KMS-11 (cell line): ENCODE results near the gene CENATAC.

Experiments used
- H2AFZ ChIP-seq: fragments of 200-600 bp; sonication (generic); 2 replicates; pipeline ENCODE4 v1.6.1; 2016; ENCODE audit warnings: antibody characterized with exemption, mixed run types, low read depth
- H3K27ac ChIP-seq: fragments of 200-600 bp; sonication (generic); 2 replicates; pipeline ENCODE4 v1.6.1; 2016; ENCODE audit warnings: mild to moderate bottlenecking, mixed run types
- H3K27me3 ChIP-seq: fragments of 200-600 bp; sonication (generic); 2 replicates; pipeline ENCODE4 v1.6.1; 2017; ENCODE audit warnings: mild to moderate bottlenecking, low read depth, mixed run types, moderate library complexity; ENCODE audit not compliant: insufficient read depth
- H3K36me3 ChIP-seq: fragments of 200-600 bp; sonication (generic); 2 replicates; pipeline ENCODE4 v1.6.1; 2017; ENCODE audit warnings: mild to moderate bottlenecking, mixed run types; ENCODE audit not compliant: insufficient read depth
- H3K4me1 ChIP-seq: fragments of 200-600 bp; sonication (generic); 2 replicates; pipeline ENCODE4 v1.6.1; 2016; ENCODE audit warnings: mild to moderate bottlenecking, low read depth, mixed run types; ENCODE audit not compliant: poor library complexity, severe bottlenecking
- H3K4me2 ChIP-seq: fragments of 200-600 bp; sonication (generic); 2 replicates; pipeline ENCODE4 v1.7.0; 2016; ENCODE audit warnings: mild to moderate bottlenecking, mixed run types
- H3K4me3 ChIP-seq: fragments of 200-600 bp; sonication (generic); IDR thresholded peaks from 2 replicates; pipeline ENCODE4 v1.6.1; 2017; ENCODE audit warnings: low read depth, low read length, mixed read lengths; ENCODE audit not compliant: insufficient read depth
- H3K79me2 ChIP-seq: fragments of 200-600 bp; sonication (generic); 2 replicates; pipeline ENCODE4 v1.6.1; 2016; ENCODE audit warnings: low read depth, mixed run types; ENCODE audit not compliant: insufficient read depth
- H3K9ac ChIP-seq: fragments of 200-600 bp; sonication (generic); 2 replicates; pipeline ENCODE4 v1.6.1; 2016; ENCODE audit warnings: mild to moderate bottlenecking, mixed run types
- H4K20me1 ChIP-seq: fragments of 200-600 bp; sonication (generic); 2 replicates; pipeline ENCODE4 v1.6.1; 2016; ENCODE audit warnings: mild to moderate bottlenecking, mixed run types; ENCODE audit not compliant: insufficient read depth
- TF ChIP-seq, protein P1 (sequence below): fragments of 200-600 bp; sonication (generic); conservative IDR thresholded peaks from 2 replicates; pipeline ENCODE4 v1.6.1; 2017; ENCODE audit warnings: low read depth, mild to moderate bottlenecking, antibody characterized with exemption, low read length, moderate library complexity, mixed read lengths

Gene CENATAC

DNA sequence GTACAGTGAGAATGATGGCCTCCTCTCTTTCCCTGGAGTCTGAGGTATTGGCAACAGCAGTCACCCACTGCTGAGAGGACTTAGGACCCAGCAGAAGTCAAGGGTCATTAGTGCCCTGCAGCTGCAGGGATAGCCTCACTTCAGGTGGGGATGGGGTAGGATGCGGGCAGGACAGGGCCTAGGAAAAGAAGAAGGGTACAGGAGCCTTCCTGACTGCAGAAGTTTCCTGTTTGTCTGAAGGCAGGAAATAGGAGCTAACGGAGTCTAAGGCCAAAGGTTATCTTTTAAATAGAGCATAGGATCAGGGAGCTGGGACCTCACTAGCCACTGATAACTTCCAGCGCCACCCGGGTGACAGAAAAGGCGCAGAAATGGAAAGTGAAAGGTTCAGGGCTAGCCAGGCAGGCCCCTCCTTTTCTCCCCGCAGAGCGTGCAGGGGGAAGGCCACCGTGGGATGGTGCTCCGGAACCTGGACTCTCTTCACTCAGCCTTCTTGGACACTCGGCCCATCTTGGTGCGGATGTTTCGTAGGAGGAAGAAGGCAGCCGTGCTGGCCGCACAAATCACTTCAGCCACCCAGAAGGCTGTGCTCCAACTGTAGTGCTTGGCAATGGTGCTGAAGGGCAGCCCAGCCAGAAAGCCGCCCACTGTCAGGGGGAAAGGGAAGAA, 26.6 kb downstream of the CENATAC start:
- H4K20me1 ChIP-seq, result no peaks in the 10 kb centered on the region
- H3K27ac ChIP-seq, result peak overlapping the region; percentile 87; the same call in 1 of the 2 replicates
- peaks cover 64% of the 10 kb centered on the region for H3K79me2 ChIP-seq
- no peaks in the 10 kb centered on the region for H3K27me3 ChIP-seq
- no peak overlapping the region for H2AFZ ChIP-seq
- peak overlapping the region; percentile 96 for H3K4me2 ChIP-seq
- H3K4me1 ChIP-seq, result peaks cover 81% of the 10 kb centered on the region
- no peak overlapping the region for H3K4me3 ChIP-seq
- TF ChIP-seq, protein P1, sequence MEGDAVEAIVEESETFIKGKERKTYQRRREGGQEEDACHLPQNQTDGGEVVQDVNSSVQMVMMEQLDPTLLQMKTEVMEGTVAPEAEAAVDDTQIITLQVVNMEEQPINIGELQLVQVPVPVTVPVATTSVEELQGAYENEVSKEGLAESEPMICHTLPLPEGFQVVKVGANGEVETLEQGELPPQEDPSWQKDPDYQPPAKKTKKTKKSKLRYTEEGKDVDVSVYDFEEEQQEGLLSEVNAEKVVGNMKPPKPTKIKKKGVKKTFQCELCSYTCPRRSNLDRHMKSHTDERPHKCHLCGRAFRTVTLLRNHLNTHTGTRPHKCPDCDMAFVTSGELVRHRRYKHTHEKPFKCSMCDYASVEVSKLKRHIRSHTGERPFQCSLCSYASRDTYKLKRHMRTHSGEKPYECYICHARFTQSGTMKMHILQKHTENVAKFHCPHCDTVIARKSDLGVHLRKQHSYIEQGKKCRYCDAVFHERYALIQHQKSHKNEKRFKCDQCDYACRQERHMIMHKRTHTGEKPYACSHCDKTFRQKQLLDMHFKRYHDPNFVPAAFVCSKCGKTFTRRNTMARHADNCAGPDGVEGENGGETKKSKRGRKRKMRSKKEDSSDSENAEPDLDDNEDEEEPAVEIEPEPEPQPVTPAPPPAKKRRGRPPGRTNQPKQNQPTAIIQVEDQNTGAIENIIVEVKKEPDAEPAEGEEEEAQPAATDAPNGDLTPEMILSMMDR, result no peak
- no peaks in the 10 kb centered on the region; the same call in 1 of the 2 replicates for H3K36me3 ChIP-seq
- no peak overlapping the region for H3K9ac ChIP-seq

DNA sequence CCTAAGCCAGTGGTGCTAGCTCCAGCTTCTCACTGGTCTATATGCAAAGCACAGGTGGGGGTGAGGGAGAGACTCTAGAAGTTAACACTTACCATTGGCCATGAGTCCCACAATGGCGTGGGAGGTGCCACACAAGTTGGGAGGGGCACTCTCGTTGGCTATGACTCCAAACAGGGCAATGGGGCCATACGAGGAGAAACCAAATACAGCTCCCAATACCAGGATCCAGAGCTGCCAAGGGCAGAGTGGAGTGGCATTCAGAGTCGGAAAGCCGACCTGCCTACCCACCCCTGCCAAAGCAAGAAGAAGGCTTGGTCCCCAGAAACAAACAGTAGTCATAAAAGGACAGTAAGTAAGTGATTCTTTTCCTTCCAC, 27.1 kb downstream of the CENATAC start:
- no peak overlapping the region for H3K9ac ChIP-seq
- TF ChIP-seq, protein P1, result no peak
- H2AFZ ChIP-seq, result no peak overlapping the region
- H3K36me3 ChIP-seq, result no peaks in the 10 kb centered on the region; the same call in 1 of the 2 replicates
- peaks cover 79% of the 10 kb centered on the region for H3K4me1 ChIP-seq
- peaks cover 59% of the 10 kb centered on the region for H3K79me2 ChIP-seq
- peak overlapping the region; percentile 96; the same call in 1 of the 2 replicates for H3K4me2 ChIP-seq
- no peaks in the 10 kb centered on the region for H3K27me3 ChIP-seq
- no peak overlapping the region for H3K4me3 ChIP-seq
- H4K20me1 ChIP-seq, result no peaks in the 10 kb centered on the region
- H3K27ac ChIP-seq, result peak overlapping the region; percentile 87; the same call in 1 of the 2 replicates

DNA sequence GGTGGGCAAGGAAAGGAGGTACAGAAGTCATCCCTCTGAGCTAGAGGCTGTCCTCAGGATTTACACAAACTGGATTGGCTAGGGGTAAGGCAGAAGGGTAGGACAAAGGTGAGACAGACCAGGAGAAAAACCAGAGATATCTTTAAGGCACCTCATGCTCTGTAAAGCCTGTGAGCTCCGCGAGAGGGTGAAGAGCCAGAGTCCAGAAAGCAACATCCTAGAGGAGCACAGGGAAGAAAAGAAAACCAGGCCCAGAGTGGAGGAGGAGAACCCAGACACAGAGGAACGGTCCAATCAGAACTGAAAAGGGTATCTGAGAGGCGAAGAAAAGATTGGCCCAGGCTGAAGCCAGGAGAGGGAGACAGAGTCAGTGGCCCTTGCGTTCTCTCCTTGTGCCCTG, 27.6 kb downstream of the CENATAC start:
- H3K36me3 ChIP-seq, result no peaks in the 10 kb centered on the region; the same call in 1 of the 2 replicates
- H2AFZ ChIP-seq, result no peak overlapping the region
- H3K79me2 ChIP-seq, result peaks cover 54% of the 10 kb centered on the region
- peak overlapping the region; percentile 87; the same call in 1 of the 2 replicates for H3K27ac ChIP-seq
- no peaks in the 10 kb centered on the region for H4K20me1 ChIP-seq
- H3K9ac ChIP-seq, result no peak overlapping the region
- TF ChIP-seq, protein P1, result no peak
- no peak overlapping the region for H3K4me3 ChIP-seq
- no peaks in the 10 kb centered on the region for H3K27me3 ChIP-seq
- H3K4me1 ChIP-seq, result peaks cover 77% of the 10 kb centered on the region
- peak overlapping the region; percentile 96; the same call in 1 of the 2 replicates for H3K4me2 ChIP-seq

DNA sequence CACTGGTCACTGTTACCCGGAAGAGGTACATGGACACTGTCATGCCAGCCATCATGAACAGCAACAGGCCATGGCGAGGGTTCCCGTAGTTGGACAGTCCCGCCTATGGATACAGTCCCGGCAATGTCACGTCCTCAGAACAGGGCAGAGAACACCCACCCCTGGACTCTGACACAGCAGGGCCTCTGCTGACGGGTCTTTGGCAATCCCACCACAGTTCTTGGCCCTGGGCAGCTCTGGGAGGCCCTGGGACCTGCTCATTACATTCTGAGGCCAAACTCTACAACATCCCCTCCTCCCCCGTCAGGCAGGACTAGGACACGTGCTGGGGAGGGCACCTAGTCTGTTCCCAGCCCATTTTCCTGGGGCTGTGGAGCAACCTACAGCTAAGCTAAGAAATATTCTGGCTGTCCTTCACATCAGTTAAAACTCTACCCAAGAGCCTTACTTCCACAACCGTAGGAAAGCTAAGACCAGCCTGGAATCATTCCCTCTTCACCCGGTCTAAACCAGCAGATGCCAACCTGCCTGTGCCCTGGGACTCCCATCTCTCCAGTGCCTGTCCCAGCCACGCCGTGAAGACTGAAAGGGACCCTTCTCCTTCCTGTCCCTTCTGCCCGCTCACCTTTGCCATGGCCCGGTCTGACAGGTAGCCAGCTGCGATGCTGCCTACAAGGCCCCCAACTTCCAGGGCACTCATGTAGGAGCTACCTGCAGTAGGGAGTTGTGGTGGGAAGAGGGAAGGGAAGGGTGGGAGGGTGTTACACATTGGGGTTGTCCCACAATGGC, 28.2 kb downstream of the CENATAC start:
- Histone ChIP-seq H3K79me2 (peaks cover 48% of the 10 kb centered on the region), H3K9ac (no peak overlapping the region), H3K36me3 (no peaks in the 10 kb centered on the region; the same call in 1 of the 2 replicates), H3K27me3 (no peaks in the 10 kb centered on the region), H3K4me1 (peaks cover 70% of the 10 kb centered on the region), H2AFZ (no peak overlapping the region), H3K4me2 (no peak overlapping the region; the same call in 1 of the 2 replicates), H3K4me3 (no peak overlapping the region), H4K20me1 (no peaks in the 10 kb centered on the region), H3K27ac (no peak overlapping the region; the same call in 1 of the 2 replicates)
- TF ChIP-seq, protein P1, result no peak
